Measurements from ENCODE around the gene CUEDC1.

DNA sequence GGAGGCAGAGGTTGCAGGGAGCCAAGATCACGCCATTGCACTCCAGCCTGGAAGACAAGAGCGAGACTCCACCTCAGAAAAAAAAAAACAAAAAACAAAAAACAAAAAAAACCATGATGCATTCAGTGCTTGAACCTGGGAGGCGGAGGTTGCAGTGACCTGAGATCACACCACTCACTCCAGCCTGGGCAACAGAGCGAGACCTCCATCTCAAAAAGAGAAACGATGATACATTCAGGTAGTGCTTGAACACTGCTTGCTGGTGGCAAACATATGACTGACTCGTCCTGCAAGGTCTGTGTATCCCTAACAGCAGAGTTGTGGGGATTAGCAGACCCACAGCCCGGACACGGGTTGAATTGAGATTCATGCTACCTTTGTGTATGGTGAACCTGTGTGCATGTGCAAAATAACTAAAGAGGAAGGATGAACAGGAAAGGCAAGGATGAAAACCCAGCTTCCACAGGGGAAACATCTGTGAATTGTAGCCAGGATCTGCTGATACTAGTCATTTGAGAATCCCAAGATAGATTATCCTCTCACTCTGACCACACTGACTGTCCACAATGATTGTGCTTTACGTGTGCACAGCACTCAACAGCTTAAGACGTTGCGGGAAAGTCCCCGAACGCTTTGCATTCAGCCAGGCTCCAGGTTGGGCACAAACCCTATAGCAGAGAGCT is 53.0 kb downstream of the CUEDC1 start:
- TF ChIP-seq, protein P1, sequence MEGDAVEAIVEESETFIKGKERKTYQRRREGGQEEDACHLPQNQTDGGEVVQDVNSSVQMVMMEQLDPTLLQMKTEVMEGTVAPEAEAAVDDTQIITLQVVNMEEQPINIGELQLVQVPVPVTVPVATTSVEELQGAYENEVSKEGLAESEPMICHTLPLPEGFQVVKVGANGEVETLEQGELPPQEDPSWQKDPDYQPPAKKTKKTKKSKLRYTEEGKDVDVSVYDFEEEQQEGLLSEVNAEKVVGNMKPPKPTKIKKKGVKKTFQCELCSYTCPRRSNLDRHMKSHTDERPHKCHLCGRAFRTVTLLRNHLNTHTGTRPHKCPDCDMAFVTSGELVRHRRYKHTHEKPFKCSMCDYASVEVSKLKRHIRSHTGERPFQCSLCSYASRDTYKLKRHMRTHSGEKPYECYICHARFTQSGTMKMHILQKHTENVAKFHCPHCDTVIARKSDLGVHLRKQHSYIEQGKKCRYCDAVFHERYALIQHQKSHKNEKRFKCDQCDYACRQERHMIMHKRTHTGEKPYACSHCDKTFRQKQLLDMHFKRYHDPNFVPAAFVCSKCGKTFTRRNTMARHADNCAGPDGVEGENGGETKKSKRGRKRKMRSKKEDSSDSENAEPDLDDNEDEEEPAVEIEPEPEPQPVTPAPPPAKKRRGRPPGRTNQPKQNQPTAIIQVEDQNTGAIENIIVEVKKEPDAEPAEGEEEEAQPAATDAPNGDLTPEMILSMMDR (IDR thresholded peaks at IDR 0.05; ENCODE audit: borderline replicate concordance, extremely low read depth, low read length, poor library complexity, severe bottlenecking): no peak
- TF ChIP-seq EZH2 (IDR thresholded peaks at IDR 0.05; ENCODE audit: borderline replicate concordance, low read depth, low read length, severe bottlenecking): no peak

All from DND-41 (cell line).